Activated T-cell treated with anti-CD3 and anti-CD28 coated beads, Interleukin-2, amount 50 U/mL, for 72 hours (primary cell): ENCODE data around the gene PRSS38. TPM values are rescaled to one million over a fixed set of nuclear protein-coding genes. Genes with fewer than 3 reads are reported as not detected.
A peak's percentile ranks its signal among the peaks of the same experiment; 100 is the strongest.
"Not testable (repeated sequence)": the region's sequence is repeated elsewhere in the genome, so short reads cannot be mapped to it uniquely, and the experiment has no call there.

Experiments used
- ATAC-seq, 2 donors: fragments of 150-1000 bp; cut with Tn5 transposase; replicated peaks in 1 of 2; 2 replicates each; pipeline ENCODE4 v1.10.0; 2021; ENCODE audit warnings: moderate library complexity in 2 of 2, mild to moderate bottlenecking in 1 of 2
- DNase-seq, 2 donors: peaks; one replicate each; pipeline ENCODE4 v3.0.0; 2021 to 2022; ENCODE audit warnings: mixed read lengths in 1 of 2
- H3K27ac Mint-ChIP-seq: one replicate; pipeline ENCODE4 v1.8.0; 2022; ENCODE audit warnings: mild to moderate bottlenecking, moderate library complexity, mixed read lengths
- H3K27me3 Mint-ChIP-seq: one replicate; pipeline ENCODE4 v1.8.0; 2022; ENCODE audit warnings: low read depth, mixed read lengths
- H3K36me3 Mint-ChIP-seq, 2 donors: one replicate each; pipeline ENCODE4 v1.8.0; 2022; ENCODE audit warnings: mixed read lengths in 2 of 2, mild to moderate bottlenecking in 1 of 2; ENCODE audit not compliant: insufficient read depth in 2 of 2
- H3K4me1 Mint-ChIP-seq: one replicate; pipeline ENCODE4 v1.8.0; 2022; ENCODE audit warnings: low read depth, mixed read lengths
- H3K4me3 Mint-ChIP-seq, 2 donors: one replicate each; pipeline ENCODE4 v1.8.0; 2022; ENCODE audit warnings: mild to moderate bottlenecking in 2 of 2, mixed read lengths in 2 of 2, moderate library complexity in 2 of 2
- H3K9me3 Mint-ChIP-seq, 2 donors: one replicate each; pipeline ENCODE4 v1.8.0; 2022; ENCODE audit warnings: mixed read lengths in 2 of 2
- total RNA-seq, 2 donors: library from RNA; stranded (reverse); gene quantifications; one replicate each; pipeline ENCODE4 v1.2.3, GENCODE V29; 2022

PRSS38 gene
- total RNA-seq, 2 donors from 2014 or later = not detected

DNA sequence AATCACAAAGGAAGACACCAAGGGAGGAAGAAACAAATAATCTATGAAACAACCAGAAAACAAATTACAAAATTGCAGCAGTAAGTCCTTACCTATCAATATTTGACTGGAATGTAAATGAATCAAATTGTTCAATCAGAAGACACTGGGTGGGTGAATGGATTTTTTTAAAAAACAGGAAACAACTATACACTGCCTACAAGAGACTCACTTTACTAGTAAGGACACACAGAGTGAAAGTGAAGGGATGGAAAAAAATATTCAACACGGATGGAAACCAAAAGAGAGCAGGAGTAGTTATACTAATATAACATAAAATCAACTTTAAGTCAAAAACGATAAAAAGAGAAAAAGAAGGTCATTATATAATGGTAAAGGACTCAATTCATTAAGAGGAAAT is 6.4 kb upstream of the PRSS38 start:
- Mint-ChIP-seq H3K36me3 (peaks cover 9 to 11% of the 10 kb centered on the region in 2 donors), H3K4me1 (peaks cover 8% of the 10 kb centered on the region), H3K9me3 (peaks cover 14 to 15% of the 10 kb centered on the region in 2 donors), H3K27me3 (peaks cover 10% of the 10 kb centered on the region), H3K4me3 (no peak overlapping the region), H3K27ac (peak overlapping the region; percentile 12)
- no peak for ATAC-seq
- no peak for DNase-seq

DNA sequence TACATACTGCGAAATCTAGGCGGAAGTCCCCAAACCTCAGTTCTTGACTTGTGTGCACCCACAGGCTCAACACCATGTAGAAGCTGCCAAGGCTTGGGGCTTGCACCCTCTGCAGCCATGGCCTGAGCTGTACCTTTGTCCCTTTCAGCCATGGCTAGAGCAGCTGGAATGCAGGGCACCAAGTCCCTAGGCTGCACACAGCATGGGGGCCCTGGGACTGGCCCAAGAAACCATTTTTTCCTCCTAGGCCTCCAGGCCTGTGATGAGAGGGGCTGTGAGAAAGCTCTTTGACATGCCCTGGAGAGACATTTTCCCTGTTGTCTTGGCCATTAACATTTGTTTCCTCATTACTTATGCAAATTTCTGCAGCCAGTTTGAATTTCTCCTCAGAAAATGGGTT is 1.5 kb upstream of the PRSS38 start:
- peaks cover 10 to 12% of the 10 kb centered on the region in 2 donors for H3K36me3 Mint-ChIP-seq
- peaks cover 4% of the 10 kb centered on the region for H3K4me1 Mint-ChIP-seq
- ATAC-seq (no peak), DNase-seq (no peak)
- H3K9me3 Mint-ChIP-seq = peaks cover 6 to 14% of the 10 kb centered on the region in 2 donors
- H3K27ac Mint-ChIP-seq = no peak overlapping the region
- H3K4me3 Mint-ChIP-seq = no peak overlapping the region
- H3K27me3 Mint-ChIP-seq = no peaks in the 10 kb centered on the region

DNA sequence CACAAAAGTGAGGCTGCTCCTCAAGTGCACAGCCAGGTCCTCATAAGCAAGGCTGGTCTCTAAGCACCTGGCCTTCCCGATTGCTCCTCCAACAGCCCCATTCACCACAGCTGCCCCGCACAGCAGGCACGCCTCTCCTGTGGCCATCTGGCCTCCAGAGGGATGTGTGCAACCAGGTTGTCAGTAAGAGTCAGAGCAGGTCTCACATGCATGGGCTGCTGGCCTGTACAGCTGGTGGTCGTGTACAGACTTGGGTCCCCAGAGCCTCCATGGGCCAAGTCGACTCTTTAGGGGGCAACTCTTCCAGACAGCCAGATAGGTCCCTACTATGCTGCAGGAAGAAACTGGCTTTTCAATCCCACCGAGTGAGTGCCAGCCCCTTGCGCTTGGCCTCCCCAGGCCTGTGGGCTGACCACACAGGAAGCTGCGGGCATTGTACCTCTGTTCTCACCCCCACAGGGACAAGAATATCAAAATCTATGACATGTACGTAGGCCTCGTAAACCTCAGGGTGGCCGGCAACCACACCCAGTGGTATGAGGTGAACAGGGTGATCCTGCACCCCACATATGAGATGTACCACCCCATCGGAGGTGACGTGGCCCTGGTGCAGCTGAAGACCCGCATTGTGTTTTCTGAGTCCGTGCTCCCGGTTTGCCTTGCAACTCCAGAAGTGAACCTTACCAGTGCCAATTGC is 1.4 kb downstream of the PRSS38 start:
- no peak for DNase-seq

DNA sequence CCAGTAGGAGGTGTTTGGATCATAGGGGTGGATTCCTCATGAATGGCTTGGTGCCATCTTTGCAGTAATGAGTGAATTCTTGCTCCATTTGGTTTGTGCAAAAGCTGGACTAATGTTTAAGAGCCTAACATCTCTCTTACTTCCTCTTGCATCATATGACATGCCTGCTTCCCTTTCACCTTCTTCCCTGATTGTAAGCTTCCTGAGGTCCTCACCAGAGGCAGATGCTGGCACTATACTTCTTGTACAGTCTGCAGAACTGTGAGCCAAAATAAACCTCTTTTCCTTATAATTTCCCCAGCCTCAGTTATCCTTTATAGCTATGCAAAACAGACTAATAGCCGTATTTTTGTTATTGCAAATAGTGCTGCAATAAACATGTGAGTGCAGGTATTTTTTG is 8.1 kb downstream of the PRSS38 start:
- Mint-ChIP-seq H3K36me3 (peaks cover 2 to 8% of the 10 kb centered on the region in 2 donors), H3K27ac (no peak overlapping the region), H3K9me3 (peaks cover 6 to 10% of the 10 kb centered on the region in 2 donors), H3K4me1 (peaks cover 4% of the 10 kb centered on the region), H3K4me3 (no peak overlapping the region), H3K27me3 (no peaks in the 10 kb centered on the region)
- no peak for ATAC-seq
- no peak for DNase-seq

More for the DNA sequence above, 1.4 kb downstream of the PRSS38 start:
- Mint-ChIP-seq H3K36me3 (peaks cover 10 to 15% of the 10 kb centered on the region in 2 donors), H3K9me3 (peaks cover 9 to 17% of the 10 kb centered on the region in 2 donors), H3K4me1 (no peaks in the 10 kb centered on the region), H3K27me3 (no peaks in the 10 kb centered on the region), H3K27ac (no peak overlapping the region), H3K4me3 (no peak overlapping the region)
- ATAC-seq = no peak

DNA sequence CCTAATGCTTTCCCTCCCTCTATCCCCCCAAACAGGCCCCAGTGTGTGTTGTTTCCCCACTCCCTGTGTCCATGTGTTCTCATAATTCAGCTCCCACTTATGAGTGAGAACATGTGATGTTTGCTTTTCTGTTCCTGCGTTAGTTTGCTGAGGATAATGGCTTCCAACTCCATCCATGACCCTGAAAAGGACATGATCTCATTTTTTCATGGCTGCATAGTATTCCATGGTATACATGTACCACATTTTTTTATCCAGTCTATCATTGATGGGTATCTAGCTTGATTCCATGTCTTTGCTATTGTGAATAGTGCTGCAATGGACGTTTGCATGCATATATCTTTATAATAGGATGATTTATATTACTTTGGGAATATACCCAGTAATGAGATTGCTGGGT is 8.7 kb downstream of the PRSS38 start:
- ATAC-seq = no peak
- DNase-seq = no peak
- no peak overlapping the region for H3K4me3 Mint-ChIP-seq
- no peak overlapping the region for H3K27ac Mint-ChIP-seq
- H3K9me3 Mint-ChIP-seq = peaks cover 8 to 10% of the 10 kb centered on the region in 2 donors
- H3K36me3 Mint-ChIP-seq = peaks cover 4 to 8% of the 10 kb centered on the region in 2 donors
- peaks cover 4% of the 10 kb centered on the region for H3K4me1 Mint-ChIP-seq
- H3K27me3 Mint-ChIP-seq = no peaks in the 10 kb centered on the region

DNA sequence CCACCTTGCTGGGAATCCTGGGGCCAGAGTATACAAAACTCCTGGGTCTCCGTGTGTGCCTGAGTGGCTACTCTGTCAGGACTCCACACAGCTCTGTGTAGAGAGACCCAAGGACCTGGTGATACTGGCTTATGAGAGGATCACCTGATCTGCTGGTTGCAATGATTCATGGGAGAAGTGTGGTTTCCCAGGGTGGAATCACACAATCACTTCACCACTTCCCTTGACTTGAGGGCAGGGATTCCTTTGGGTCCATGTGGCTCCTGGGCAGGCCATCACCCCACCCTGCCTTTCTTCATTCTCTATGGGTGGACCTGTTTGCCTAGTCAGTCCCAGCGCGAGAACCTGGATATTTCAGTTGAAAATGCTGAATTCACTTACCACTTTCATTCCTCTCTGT is 13.3 kb downstream of the PRSS38 start:
- H3K36me3 Mint-ChIP-seq = peaks cover 4 to 7% of the 10 kb centered on the region in 2 donors
- H3K4me1 Mint-ChIP-seq = peaks cover 4% of the 10 kb centered on the region
- peaks cover 2 to 14% of the 10 kb centered on the region in 2 donors for H3K9me3 Mint-ChIP-seq
- H3K27ac Mint-ChIP-seq = no peak overlapping the region
- DNase-seq = no peak
- no peak for ATAC-seq
- no peak overlapping the region for H3K4me3 Mint-ChIP-seq
- no peaks in the 10 kb centered on the region for H3K27me3 Mint-ChIP-seq

DNA sequence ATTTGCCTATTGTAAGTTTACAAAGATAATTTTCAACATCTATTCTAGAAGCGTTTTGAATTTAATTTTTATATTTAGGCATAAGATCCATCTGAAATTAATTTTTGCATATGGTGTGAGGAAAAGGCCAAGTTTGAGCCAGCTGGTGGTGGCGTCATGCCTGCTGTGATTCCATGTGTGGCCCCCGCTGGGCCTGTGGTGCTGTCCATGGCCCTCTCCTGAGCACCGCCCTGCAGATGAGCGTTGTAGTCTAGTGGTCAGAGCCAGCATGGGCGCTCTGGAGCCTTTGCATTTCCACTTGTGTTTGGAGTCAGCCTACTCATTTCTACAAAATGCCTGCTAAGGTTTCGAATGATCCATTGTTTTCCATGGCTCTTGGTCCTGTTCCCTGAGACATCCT is 22.7 kb downstream of the PRSS38 start:
- Mint-ChIP-seq H3K36me3 (no peaks in the 10 kb centered on the region), H3K27me3 (no peaks in the 10 kb centered on the region)

DNA sequence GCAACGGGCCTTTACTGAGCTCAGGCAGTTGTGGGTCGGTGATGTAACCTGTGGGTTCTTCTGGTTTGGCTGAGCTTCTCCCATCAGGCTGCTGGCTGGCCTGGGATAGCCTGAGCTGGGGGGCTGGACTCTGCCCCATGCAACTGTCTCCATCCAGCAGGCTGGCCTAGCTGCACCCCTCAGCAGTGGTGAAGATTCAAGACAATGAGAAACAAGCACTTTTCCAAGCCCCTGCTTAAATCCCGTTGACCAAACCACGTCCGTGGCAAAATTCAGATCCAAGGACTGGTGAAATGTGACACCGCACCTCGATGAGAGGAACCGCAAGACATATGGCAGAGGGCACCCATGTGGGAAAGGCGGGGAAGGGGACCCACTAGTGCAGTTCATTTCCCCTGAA is 25.6 kb downstream of the PRSS38 start:
- ATAC-seq = no peak
- H3K27me3 Mint-ChIP-seq = no peaks in the 10 kb centered on the region
- no peaks in the 10 kb centered on the region for H3K9me3 Mint-ChIP-seq
- H3K36me3 Mint-ChIP-seq = no peaks in the 10 kb centered on the region
- no peaks in the 10 kb centered on the region for H3K4me1 Mint-ChIP-seq
- H3K27ac Mint-ChIP-seq = no peak overlapping the region
- DNase-seq = no peak
- H3K4me3 Mint-ChIP-seq = no peak overlapping the region

More for the DNA sequence above, 22.7 kb downstream of the PRSS38 start:
- ATAC-seq = no peak
- DNase-seq = no peak
- H3K27ac Mint-ChIP-seq = no peak overlapping the region
- H3K9me3 Mint-ChIP-seq = peaks cover 0 to 2% of the 10 kb centered on the region in 2 donors
- no peaks in the 10 kb centered on the region for H3K4me1 Mint-ChIP-seq
- H3K4me3 Mint-ChIP-seq = no peak overlapping the region

DNA sequence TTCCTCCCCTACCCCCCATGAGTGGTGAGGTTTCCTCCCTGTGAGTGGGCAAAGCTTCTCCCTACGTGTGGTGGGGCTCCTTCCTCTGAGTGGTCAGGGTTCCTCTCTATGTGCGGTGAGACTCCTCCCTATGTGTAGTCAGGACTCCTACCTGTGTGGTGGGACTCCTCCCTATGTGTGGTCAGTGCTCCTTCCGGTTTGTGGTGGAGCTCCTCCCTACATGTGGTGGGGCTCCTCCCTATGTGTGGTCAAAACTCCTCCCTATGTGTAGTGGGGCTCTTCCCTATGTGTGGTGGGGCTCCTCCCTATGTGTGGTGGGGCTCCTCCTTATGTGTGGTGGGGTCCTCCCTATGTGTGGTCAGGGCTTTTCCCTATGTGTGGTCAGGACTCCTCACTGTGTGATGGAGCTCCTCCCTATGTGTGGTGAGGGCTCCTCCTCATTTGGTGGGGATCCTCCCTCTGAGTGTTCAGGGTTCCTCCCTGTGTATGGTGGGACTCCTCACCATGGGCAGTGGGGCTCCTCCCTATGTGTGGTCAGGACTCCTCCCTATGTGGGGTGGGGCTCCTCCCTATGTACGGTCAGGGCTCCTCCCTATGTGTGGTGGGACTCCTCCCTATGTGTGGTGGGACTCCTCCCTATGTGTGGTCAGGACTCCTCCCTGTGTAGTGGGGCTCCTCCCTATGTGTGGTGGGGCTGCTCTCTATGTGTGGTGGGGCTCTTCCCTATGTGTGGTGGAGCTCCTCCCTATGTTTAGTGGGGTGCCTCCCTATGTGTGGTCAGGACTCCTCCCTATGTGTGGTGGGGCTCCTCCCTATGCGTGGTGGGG is 29.1 kb downstream of the PRSS38 start:
- Mint-ChIP-seq H3K4me1 (no peaks in the 10 kb centered on the region), H3K36me3 (peaks cover 0 to 1% of the 10 kb centered on the region in 2 donors), H3K27me3 (no peaks in the 10 kb centered on the region), H3K9me3 (peaks cover 1 to 6% of the 10 kb centered on the region in 2 donors), H3K4me3 (no peak overlapping the region), H3K27ac (no peak overlapping the region)
- ATAC-seq (no peak), DNase-seq (no peak)

DNA sequence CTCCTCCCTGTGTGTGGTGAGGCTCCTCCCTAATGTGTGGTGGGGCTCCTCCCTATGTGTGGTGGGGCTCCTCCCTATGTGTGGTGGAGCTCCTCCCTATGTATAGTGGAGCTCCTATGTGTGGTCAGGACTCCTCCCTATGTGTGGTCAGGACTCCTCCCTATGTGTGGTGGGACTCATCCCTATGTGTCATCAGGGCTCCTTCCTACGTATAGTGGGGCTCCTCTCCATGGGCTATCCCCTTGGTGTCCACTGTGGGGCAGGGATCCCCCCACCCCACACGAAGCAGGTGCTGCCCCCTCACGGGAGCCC is 29.6 kb downstream of the PRSS38 start:
- no peaks in the 10 kb centered on the region for H3K4me1 Mint-ChIP-seq
- DNase-seq = no peak
- H3K9me3 Mint-ChIP-seq = peaks cover 1 to 6% of the 10 kb centered on the region in 2 donors
- H3K27me3 Mint-ChIP-seq = no peaks in the 10 kb centered on the region
- no peak for ATAC-seq
- H3K27ac Mint-ChIP-seq = no peak overlapping the region
- H3K4me3 Mint-ChIP-seq = no peak overlapping the region
- peaks cover 0 to 1% of the 10 kb centered on the region in 2 donors for H3K36me3 Mint-ChIP-seq

DNA sequence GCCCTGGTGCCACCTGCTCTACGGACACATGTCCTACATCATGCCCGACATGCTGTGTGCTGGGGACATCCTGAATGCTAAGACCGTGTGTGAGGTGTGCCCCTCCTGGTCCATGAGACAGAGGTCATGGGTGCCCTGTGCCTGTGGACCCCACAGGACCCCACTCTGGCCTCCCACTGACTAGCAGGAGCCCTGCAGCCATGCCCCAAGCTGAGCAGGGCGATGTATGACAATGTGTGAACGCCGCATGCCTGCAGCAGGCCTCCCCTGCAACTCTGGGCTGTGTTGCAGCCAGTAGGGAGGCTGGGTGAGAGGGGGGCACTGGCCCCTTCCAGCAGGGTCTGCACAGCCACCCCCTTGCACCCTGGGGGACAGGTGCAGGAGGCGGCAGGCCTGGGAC is 30.0 kb downstream of the PRSS38 start:
- Mint-ChIP-seq H3K9me3 (peaks cover 1 to 6% of the 10 kb centered on the region in 2 donors), H3K27me3 (no peaks in the 10 kb centered on the region), H3K4me1 (no peaks in the 10 kb centered on the region), H3K27ac (no peak overlapping the region), H3K4me3 (no peak overlapping the region), H3K36me3 (peaks cover 0 to 1% of the 10 kb centered on the region in 2 donors)
- no peak for ATAC-seq
- no peak for DNase-seq

DNA sequence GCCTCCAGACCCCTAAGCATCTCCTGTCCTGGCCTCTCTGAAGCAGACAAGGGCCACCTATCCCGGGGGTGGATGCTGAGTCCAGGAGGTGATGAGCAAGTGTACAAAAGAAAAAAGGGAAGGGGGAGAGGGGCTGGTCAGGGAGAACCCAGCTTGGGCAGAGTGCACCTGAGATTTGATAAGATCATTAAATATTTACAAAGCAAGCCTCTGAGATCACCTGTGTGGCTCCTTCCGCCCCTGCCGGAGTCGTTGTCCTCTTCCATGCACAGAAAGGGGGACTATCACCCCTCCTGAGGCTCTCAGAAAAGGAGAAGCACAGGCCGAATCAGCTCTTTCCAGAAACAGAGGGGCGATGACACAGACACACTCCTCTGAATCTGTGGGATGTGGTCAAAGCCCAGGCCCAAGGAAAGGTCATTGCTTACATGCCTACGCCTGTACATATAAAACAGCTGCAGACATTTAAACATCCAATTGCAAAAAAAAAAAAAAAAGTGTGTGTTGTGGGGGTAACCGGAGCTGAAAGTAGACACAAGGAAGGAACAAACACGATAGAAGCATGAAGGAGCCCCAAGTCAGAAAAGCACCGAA is 30.9 kb downstream of the PRSS38 start:
- Mint-ChIP-seq H3K4me1 (no peaks in the 10 kb centered on the region), H3K27ac (no peak overlapping the region), H3K4me3 (no peak overlapping the region), H3K27me3 (no peaks in the 10 kb centered on the region), H3K36me3 (peaks cover 0 to 1% of the 10 kb centered on the region in 2 donors), H3K9me3 (peaks cover 1 to 6% of the 10 kb centered on the region in 2 donors)
- DNase-seq = no peak
- no peak for ATAC-seq

DNA sequence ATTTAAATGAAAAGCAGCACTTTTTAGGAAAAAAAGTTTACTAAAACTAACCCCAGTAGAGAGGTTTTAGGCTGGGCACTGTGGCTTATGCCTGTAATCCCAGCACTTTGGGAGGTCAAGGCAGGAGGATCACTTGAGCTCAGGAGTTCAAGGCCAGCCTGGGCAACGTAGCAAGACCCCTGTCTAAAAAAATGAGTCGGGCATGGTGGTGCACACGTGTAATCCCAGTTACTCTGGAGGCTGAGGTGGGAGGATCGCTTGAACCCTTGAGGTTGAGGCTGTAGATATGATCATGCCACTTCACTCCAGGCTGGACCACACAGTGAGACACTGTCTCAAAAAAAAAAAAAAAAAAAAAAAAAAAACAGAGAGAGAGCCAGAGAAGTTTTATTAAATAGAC is 31.6 kb downstream of the PRSS38 start:
- not testable (repeated sequence) for H3K4me1 Mint-ChIP-seq, H3K27ac Mint-ChIP-seq, H3K27me3 Mint-ChIP-seq, H3K36me3 Mint-ChIP-seq, H3K4me3 Mint-ChIP-seq, ATAC-seq, DNase-seq, H3K9me3 Mint-ChIP-seq
